ENCODE measurements around the gene NEUROD2. TPM values are rescaled to one million over a fixed set of nuclear protein-coding genes. Genes with fewer than 3 reads are reported as not detected.

NEUROD2 gene
- total and polyA plus RNA-seq, 4 donors = not detected

- no peak overlapping the region for H3K9ac ChIP-seq (ENCODE audit: low read depth in 1 of 2, low read length in 2 of 2)
- H3K9me3 ChIP-seq (ENCODE audit: control insufficient read depth in 4 of 4, low read length in 3 of 4) = no peaks in the 10 kb centered on the region
- no peaks in the 10 kb centered on the region for H3K27me3 ChIP-seq (ENCODE audit: control insufficient read depth in 4 of 4, insufficient read depth in 4 of 4, low read length in 3 of 4)
- DNase-seq (ENCODE audit: low spot score) = no peak
- TF ChIP-seq SP1 (IDR thresholded peaks at IDR 0.05) = no peak
- 93% methylated on average over 4 of the region's 4 CpGs for WGBS
- no peaks in the 10 kb centered on the region for H3K36me3 ChIP-seq (ENCODE audit: control insufficient read depth in 4 of 4, insufficient read depth in 3 of 4, low read depth in 1 of 4, low read length in 3 of 4)
- H3K4me1 ChIP-seq (ENCODE audit: control insufficient read depth in 4 of 4, insufficient read depth in 4 of 4, low read length in 3 of 4) = peaks cover 4 to 13% (median 9%) of the 10 kb centered on the region in 4 donors
- no peak overlapping the region for H3K27ac ChIP-seq (ENCODE audit: low read depth in 1 of 2, low read length in 2 of 2)
- H3K4me3 ChIP-seq (ENCODE audit: low read depth in 1 of 3, low read length in 3 of 3) = no peak overlapping the region
Observed at GRCh38 chr17:39581759-39582085, 26.0 kb downstream of the NEUROD2 start.

- Histone ChIP-seq H3K27ac (ENCODE audit: low read depth in 1 of 2, low read length in 2 of 2) (no peak overlapping the region), H3K27me3 (ENCODE audit: control insufficient read depth in 4 of 4, insufficient read depth in 4 of 4, low read length in 3 of 4) (no peaks in the 10 kb centered on the region), H3K4me3 (ENCODE audit: low read depth in 1 of 3, low read length in 3 of 3) (no peak overlapping the region), H3K36me3 (ENCODE audit: control insufficient read depth in 4 of 4, insufficient read depth in 3 of 4, low read depth in 1 of 4, low read length in 3 of 4) (no peaks in the 10 kb centered on the region), H3K9ac (ENCODE audit: low read depth in 1 of 2, low read length in 2 of 2) (no peak overlapping the region), H3K9me3 (ENCODE audit: control insufficient read depth in 4 of 4, low read length in 3 of 4) (no peaks in the 10 kb centered on the region), H3K4me1 (ENCODE audit: control insufficient read depth in 4 of 4, insufficient read depth in 4 of 4, low read length in 3 of 4) (peaks cover 4 to 13% (median 9%) of the 10 kb centered on the region in 4 donors)
- 96% methylated on average over 20 of the region's 20 CpGs for WGBS
- no peak for TF ChIP-seq NR2F2 (IDR thresholded peaks at IDR 0.05)
- TF ChIP-seq JUND (IDR thresholded peaks at IDR 0.05) = no peak
- TF ChIP-seq HNF4G (IDR thresholded peaks at IDR 0.05) = no peak
- no peak for TF ChIP-seq FOXA2 (IDR thresholded peaks at IDR 0.05)
- no peak for TF ChIP-seq HNF4A (conservative IDR thresholded peaks at IDR 0.05)
- TF ChIP-seq REST (IDR thresholded peaks at IDR 0.05) = no peak
- TF ChIP-seq FOXA1 (IDR thresholded peaks at IDR 0.05) = no peak
- TF ChIP-seq TAF1 (conservative IDR thresholded peaks at IDR 0.05) = no peak
- no peak for DNase-seq (ENCODE audit: low spot score)
Observed at GRCh38 chr17:39581071-39581758, 26.5 kb downstream of the NEUROD2 start.

- TF ChIP-seq GABPA (IDR thresholded peaks at IDR 0.05 in 1 of 2, conservative IDR thresholded peaks at IDR 0.05 in 1 of 2) (no peak), SP1 (IDR thresholded peaks at IDR 0.05) (no peak), TAF1 (conservative IDR thresholded peaks at IDR 0.05) (no peak)
- Histone ChIP-seq H3K4me3 (ENCODE audit: low read depth in 1 of 3, low read length in 3 of 3) (no peak overlapping the region), H3K27me3 (ENCODE audit: control insufficient read depth in 4 of 4, insufficient read depth in 4 of 4, low read length in 3 of 4) (no peaks in the 10 kb centered on the region), H3K36me3 (ENCODE audit: control insufficient read depth in 4 of 4, insufficient read depth in 3 of 4, low read depth in 1 of 4, low read length in 3 of 4) (no peaks in the 10 kb centered on the region), H3K27ac (ENCODE audit: low read depth in 1 of 2, low read length in 2 of 2) (no peak overlapping the region), H3K9me3 (ENCODE audit: control insufficient read depth in 4 of 4, low read length in 3 of 4) (no peaks in the 10 kb centered on the region), H3K4me1 (ENCODE audit: control insufficient read depth in 4 of 4, insufficient read depth in 4 of 4, low read length in 3 of 4) (peaks cover 4 to 13% (median 9%) of the 10 kb centered on the region in 4 donors), H3K9ac (ENCODE audit: low read depth in 1 of 2, low read length in 2 of 2) (no peak overlapping the region)
- WGBS = 92% methylated on average over 7 of the region's 7 CpGs
- no peak for DNase-seq (ENCODE audit: low spot score)
Observed at GRCh38 chr17:39580082-39580468, 27.6 kb downstream of the NEUROD2 start.

All from liver (tissue), 9 donors.